ENCODE measurements around the gene CD99L2.

- TF ChIP-seq CTCF (IDR thresholded peaks at IDR 0.05) = no peak
- TF ChIP-seq POLR2A (IDR thresholded peaks at IDR 0.05) = no peak
Observed at GRCh38 chrX:150767475-150768131, 130.9 kb downstream of the CD99L2 start.
